Adrenal gland (tissue), 12 donors: ENCODE results near the gene C1QB. TPM values are rescaled to one million over a fixed set of nuclear protein-coding genes. Genes with fewer than 3 reads are reported as not detected.

ENCODE experiments used
- DNase-seq, 7 donors: peaks; one replicate each; pipeline ENCODE4 v3.0.0-alpha.2; 2019 to 2020
- H3K27ac ChIP-seq, 5 donors: fragments of 200-600 bp; sonication (generic) in 4 of 5; 1 replicate in 3 of 5; 2 replicates in 2 of 5; pipeline versions ENCODE4 v1.5.1 to v1.8.0; 2016 to 2020; ENCODE audit warnings: mild to moderate bottlenecking in 1 of 5
- H3K27me3 ChIP-seq: fragments of 200-600 bp; 2 replicates; pipeline ENCODE4 v1.8.0; 2021
- H3K36me3 ChIP-seq, 2 donors: fragments of 200-600 bp; replicated peaks in 1 of 2; 1 replicate in 1 of 2; 2 replicates in 1 of 2; pipeline versions ENCODE4 v1.5.1 to v1.8.0; 2018 to 2022
- H3K4me1 ChIP-seq, 2 donors: fragments of 200-600 bp; replicated peaks in 1 of 2; 1 replicate in 1 of 2; 2 replicates in 1 of 2; pipeline versions ENCODE4 v1.5.1 to v1.8.0; 2018 to 2021
- H3K4me3 ChIP-seq, 4 donors: fragments of 200-600 bp; sonication (generic) in 3 of 4; one replicate each; pipeline ENCODE4 v1.5.1; 2016 to 2018
- H3K9me3 ChIP-seq, 3 donors: fragments of 200-600 bp; sonication (generic) in 1 of 3; replicated peaks in 1 of 3; 1 replicate in 2 of 3; 2 replicates in 1 of 3; pipeline versions ENCODE4 v1.5.1 to v1.8.0; 2016 to 2021
- POLR2A ChIP-seq, 2 donors: fragments of 450-650 bp; IDR thresholded peaks; one replicate each; pipeline ENCODE4 v1.6.1; 2017; ENCODE audit warnings: antibody characterized with exemption in 2 of 2, mild to moderate bottlenecking in 2 of 2, moderate library complexity in 1 of 2
- WGBS, 4 donors: extraction: QIAGEN DNeasy Blood & Tissue Kit in 2 of 4; methylation state at CpG; one replicate each; pipeline versions ENCODE4 v1.1.5 to v1.1.7; 2013 to 2017; 5-methylcytosine and 5-hydroxymethylcytosine counted together
- intact Hi-C, 2 donors: fragments of 100-400 bp; cut with DNase I; formaldehyde crosslinking; loops; one replicate each; pipeline versions ENCODE4 v1.14.1 to v1.15.0; 2022 to 2023
- polyA plus RNA-seq, 3 donors: library from polyadenylated mRNA; stranded (reverse); fragments of 200-250 nt in 2 of 3; fragments of 350-450 nt in 1 of 3; fragmentation: Illumina TruSeq in 1 of 3; extraction: RNeasy Lipid Tissue Mini Kit (QIAGEN cat#74804) in 1 of 3; gene quantifications; one replicate each; pipeline ENCODE4 v1.2.3, GENCODE V29; 2013 to 2014
- total RNA-seq, 9 donors: library from RNA; depleted of rRNA in 4 of 9; stranded (reverse); fragments of >200 nt in 4 of 9; fragments of 120-200 nt in 1 of 9; fragmentation: NEBNext Ultra II Directional in 1 of 9; extraction: Animal tissue kit (Norgen Biotek cat#: 25700) in 1 of 9; gene quantifications; one replicate each; pipeline versions ENCODE4 v1.1.0 to v1.2.4, GENCODE V29; 2013 to 2023
- TF ChIP-seq, protein P1 (sequence below), 6 experiments: fragments of 450-650 bp in 4 of 6; fragments of 200-600 bp in 2 of 6; sonication (generic) in 1 of 6; IDR thresholded peaks; 1 replicate in 5 of 6; 2 replicates in 1 of 6; pipeline versions ENCODE4 v1.5.1 to v1.8.0; 2016 to 2021; ENCODE audit warnings: antibody characterized with exemption in 6 of 6, mild to moderate bottlenecking in 2 of 6, moderate library complexity in 1 of 6
- donor health status: healthy with polysubstance abuse.
- donor health status: Bipolar disorder and iron deficiency.
- donor health status: DM: yes; HTN: yes; CAD: no.
- donor health status: DM: no; HTN: no; CAD: no.
- donor health status: DM: no; HTN: no; CAD: no.
- donor health status: DM: yes; HTN: yes; CAD: no.

Gene C1QB
- total and polyA plus RNA-seq, 12 donors, result 55.5 to 1,914 (median 529) TPM

DNA sequence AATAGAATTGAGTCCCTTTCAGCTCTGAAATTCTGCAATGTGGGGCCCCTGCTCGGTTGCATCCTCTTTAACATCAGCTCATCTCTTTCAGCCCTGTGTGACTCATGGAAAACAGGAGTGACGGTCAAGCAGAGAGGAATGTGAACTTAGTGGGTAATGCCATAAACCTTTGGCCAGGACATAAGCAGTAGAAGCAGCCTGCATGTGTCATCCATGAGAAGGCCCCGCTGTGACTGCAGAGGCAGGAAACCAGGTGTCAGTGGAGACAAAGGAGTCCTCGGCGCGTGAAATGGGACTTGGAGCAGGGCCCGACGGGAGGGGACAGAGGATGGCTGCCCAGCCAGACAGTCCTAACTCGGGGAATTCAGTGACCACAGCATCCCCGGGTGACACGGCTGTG is 36.5 kb downstream of the C1QB start:
- Histone ChIP-seq H3K4me1 (no peaks in the 10 kb centered on the region), H3K27ac (no peak overlapping the region), H3K27me3 (no peaks in the 10 kb centered on the region), H3K36me3 (no peaks in the 10 kb centered on the region), H3K4me3 (no peak overlapping the region), H3K9me3 (no peaks in the 10 kb centered on the region)
- intact Hi-C loops, result no loop called here
- DNase-seq, result no peak
- TF ChIP-seq POLR2A (IDR thresholded peaks at IDR 0.05), result no peak
- TF ChIP-seq, protein P1, sequence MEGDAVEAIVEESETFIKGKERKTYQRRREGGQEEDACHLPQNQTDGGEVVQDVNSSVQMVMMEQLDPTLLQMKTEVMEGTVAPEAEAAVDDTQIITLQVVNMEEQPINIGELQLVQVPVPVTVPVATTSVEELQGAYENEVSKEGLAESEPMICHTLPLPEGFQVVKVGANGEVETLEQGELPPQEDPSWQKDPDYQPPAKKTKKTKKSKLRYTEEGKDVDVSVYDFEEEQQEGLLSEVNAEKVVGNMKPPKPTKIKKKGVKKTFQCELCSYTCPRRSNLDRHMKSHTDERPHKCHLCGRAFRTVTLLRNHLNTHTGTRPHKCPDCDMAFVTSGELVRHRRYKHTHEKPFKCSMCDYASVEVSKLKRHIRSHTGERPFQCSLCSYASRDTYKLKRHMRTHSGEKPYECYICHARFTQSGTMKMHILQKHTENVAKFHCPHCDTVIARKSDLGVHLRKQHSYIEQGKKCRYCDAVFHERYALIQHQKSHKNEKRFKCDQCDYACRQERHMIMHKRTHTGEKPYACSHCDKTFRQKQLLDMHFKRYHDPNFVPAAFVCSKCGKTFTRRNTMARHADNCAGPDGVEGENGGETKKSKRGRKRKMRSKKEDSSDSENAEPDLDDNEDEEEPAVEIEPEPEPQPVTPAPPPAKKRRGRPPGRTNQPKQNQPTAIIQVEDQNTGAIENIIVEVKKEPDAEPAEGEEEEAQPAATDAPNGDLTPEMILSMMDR (IDR thresholded peaks at IDR 0.05), result no peak
- WGBS, 4 donors, result 74 to 89% (median 76%) methylated on average over 6 to 11 of the region's 11 CpGs

DNA sequence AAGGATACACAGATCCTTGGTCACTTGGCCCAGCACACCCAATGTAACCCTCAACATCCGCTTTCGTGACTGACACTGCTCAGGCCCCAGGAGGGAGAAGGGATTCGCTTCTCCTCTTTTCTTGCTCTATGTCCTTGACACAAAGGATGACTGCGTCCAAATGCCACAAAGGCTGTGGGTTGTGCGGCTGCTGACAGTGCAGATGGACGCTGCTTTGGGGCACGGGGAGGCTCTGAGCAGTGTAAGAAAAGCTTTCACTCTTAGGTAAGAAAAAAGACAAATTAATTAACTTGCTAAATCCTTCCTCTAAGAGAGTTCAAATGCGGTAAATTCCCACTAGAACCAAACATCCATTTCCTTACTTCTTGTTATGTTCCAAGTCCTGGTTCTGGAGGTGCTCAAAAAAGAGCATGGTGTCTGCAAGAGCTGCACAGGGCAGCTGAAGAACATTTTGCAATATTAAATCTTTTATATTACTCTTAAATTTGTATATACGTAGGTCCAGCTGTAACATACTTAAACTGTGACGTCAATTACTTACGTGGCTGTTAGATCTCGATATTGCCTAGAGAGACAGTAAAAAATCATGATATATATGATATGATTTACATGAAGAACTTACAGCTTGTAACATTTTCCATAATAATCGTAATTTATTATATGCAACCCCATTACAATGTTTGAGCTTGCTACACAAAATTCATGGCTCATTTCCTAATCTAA is 38.2 kb downstream of the C1QB start:
- H3K4me3 ChIP-seq, result no peak overlapping the region
- TF ChIP-seq, protein P1 (IDR thresholded peaks at IDR 0.05), result no peak
- no peak for TF ChIP-seq POLR2A (IDR thresholded peaks at IDR 0.05)
- H3K9me3 ChIP-seq, result no peaks in the 10 kb centered on the region
- no peak overlapping the region for H3K27ac ChIP-seq
- WGBS, 4 donors, result 56 to 69% (median 63%) methylated on average over 13 of the region's 13 CpGs
- H3K36me3 ChIP-seq, result no peaks in the 10 kb centered on the region
- no peak for DNase-seq
- intact Hi-C loops, result no loop called here
- no peaks in the 10 kb centered on the region for H3K4me1 ChIP-seq
- no peaks in the 10 kb centered on the region for H3K27me3 ChIP-seq

DNA sequence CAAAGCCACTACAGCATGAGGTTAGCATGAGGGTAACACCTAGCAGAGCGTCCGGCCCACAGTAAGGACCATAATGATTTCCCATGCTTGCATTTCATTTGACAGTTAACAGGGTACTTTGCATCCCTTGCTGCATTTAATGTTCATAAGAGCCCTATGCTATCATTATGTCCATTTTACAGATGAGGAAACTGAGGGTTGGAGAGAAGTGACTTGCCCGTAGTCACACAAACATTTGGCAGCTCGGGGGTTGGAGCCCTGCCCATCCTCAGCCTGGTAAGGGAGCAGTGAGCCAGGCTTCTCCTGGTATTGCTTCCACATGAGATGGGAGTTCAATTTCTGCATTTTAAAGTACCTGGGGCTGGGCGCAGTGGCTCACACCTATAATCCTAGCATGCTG is 41.1 kb downstream of the C1QB start:
- no peak for DNase-seq
- WGBS, 4 donors, result 82 to 89% (median 84%) methylated on average over 5 of the region's 5 CpGs
- Histone ChIP-seq H3K9me3 (no peaks in the 10 kb centered on the region), H3K4me3 (no peak overlapping the region), H3K4me1 (no peaks in the 10 kb centered on the region), H3K36me3 (no peaks in the 10 kb centered on the region), H3K27ac (no peak overlapping the region), H3K27me3 (no peaks in the 10 kb centered on the region)
- TF ChIP-seq, protein P1 (IDR thresholded peaks at IDR 0.05), result no peak
- no peak for TF ChIP-seq POLR2A (IDR thresholded peaks at IDR 0.05)
- intact Hi-C loops, result no loop called here

DNA sequence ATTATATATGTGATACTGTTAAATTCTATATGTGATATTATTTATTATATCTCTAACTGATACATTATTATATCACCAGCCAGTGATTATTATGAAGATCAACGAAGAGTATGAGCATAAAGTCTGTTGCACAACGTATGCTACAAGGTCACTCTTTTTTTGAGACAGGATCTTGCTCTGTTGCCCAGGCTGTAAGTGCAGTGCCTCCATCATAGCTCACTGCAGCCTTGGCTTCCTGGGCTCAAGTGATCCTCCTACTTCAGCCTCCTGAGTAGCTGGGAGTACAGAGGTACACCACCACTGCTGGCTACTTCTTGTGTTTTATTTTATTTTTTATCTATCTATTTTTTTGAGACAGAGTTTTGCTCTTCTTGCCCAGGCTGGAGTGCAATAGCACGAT is 43.6 kb downstream of the C1QB start:
- Histone ChIP-seq H3K27ac (no peak overlapping the region), H3K27me3 (no peaks in the 10 kb centered on the region), H3K4me3 (no peak overlapping the region), H3K4me1 (no peaks in the 10 kb centered on the region), H3K36me3 (no peaks in the 10 kb centered on the region), H3K9me3 (no peaks in the 10 kb centered on the region)
- DNase-seq, result no peak
- WGBS, 4 donors, result 55 to 81% (median 64%) methylated on average over 3 of the region's 3 CpGs
- intact Hi-C loops, result no loop called here
- TF ChIP-seq, protein P1 (IDR thresholded peaks at IDR 0.05), result no peak
- TF ChIP-seq POLR2A (IDR thresholded peaks at IDR 0.05), result no peak
